Measurements from ENCODE around the gene RBM47. TPM values are rescaled to one million over a fixed set of nuclear protein-coding genes. Genes with fewer than 3 reads are reported as not detected.

RBM47 gene
- total and polyA plus RNA-seq, 2 experiments from 2014 or later, result 35.6 to 139 TPM

DNA sequence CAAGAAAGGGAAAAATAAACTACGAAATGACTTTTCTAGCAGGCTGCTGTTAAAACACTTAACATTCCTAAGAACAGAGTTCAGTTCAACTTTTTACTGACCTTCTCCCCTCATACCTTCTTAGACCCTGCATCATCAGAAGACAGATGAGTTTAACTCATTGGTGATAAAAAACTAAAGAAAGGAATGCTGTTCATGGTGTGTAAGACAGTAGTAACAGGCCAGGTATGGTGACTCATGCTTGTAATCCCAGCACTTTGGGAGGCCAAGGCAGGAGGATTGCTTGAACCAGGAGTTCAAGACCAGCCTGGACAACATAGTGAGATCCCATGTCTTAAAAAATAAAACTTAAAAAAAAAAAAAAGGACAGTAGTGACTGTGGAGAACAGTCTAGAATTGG, 16.2 kb downstream of the RBM47 start (continued):
- TF ChIP-seq, protein P1, sequence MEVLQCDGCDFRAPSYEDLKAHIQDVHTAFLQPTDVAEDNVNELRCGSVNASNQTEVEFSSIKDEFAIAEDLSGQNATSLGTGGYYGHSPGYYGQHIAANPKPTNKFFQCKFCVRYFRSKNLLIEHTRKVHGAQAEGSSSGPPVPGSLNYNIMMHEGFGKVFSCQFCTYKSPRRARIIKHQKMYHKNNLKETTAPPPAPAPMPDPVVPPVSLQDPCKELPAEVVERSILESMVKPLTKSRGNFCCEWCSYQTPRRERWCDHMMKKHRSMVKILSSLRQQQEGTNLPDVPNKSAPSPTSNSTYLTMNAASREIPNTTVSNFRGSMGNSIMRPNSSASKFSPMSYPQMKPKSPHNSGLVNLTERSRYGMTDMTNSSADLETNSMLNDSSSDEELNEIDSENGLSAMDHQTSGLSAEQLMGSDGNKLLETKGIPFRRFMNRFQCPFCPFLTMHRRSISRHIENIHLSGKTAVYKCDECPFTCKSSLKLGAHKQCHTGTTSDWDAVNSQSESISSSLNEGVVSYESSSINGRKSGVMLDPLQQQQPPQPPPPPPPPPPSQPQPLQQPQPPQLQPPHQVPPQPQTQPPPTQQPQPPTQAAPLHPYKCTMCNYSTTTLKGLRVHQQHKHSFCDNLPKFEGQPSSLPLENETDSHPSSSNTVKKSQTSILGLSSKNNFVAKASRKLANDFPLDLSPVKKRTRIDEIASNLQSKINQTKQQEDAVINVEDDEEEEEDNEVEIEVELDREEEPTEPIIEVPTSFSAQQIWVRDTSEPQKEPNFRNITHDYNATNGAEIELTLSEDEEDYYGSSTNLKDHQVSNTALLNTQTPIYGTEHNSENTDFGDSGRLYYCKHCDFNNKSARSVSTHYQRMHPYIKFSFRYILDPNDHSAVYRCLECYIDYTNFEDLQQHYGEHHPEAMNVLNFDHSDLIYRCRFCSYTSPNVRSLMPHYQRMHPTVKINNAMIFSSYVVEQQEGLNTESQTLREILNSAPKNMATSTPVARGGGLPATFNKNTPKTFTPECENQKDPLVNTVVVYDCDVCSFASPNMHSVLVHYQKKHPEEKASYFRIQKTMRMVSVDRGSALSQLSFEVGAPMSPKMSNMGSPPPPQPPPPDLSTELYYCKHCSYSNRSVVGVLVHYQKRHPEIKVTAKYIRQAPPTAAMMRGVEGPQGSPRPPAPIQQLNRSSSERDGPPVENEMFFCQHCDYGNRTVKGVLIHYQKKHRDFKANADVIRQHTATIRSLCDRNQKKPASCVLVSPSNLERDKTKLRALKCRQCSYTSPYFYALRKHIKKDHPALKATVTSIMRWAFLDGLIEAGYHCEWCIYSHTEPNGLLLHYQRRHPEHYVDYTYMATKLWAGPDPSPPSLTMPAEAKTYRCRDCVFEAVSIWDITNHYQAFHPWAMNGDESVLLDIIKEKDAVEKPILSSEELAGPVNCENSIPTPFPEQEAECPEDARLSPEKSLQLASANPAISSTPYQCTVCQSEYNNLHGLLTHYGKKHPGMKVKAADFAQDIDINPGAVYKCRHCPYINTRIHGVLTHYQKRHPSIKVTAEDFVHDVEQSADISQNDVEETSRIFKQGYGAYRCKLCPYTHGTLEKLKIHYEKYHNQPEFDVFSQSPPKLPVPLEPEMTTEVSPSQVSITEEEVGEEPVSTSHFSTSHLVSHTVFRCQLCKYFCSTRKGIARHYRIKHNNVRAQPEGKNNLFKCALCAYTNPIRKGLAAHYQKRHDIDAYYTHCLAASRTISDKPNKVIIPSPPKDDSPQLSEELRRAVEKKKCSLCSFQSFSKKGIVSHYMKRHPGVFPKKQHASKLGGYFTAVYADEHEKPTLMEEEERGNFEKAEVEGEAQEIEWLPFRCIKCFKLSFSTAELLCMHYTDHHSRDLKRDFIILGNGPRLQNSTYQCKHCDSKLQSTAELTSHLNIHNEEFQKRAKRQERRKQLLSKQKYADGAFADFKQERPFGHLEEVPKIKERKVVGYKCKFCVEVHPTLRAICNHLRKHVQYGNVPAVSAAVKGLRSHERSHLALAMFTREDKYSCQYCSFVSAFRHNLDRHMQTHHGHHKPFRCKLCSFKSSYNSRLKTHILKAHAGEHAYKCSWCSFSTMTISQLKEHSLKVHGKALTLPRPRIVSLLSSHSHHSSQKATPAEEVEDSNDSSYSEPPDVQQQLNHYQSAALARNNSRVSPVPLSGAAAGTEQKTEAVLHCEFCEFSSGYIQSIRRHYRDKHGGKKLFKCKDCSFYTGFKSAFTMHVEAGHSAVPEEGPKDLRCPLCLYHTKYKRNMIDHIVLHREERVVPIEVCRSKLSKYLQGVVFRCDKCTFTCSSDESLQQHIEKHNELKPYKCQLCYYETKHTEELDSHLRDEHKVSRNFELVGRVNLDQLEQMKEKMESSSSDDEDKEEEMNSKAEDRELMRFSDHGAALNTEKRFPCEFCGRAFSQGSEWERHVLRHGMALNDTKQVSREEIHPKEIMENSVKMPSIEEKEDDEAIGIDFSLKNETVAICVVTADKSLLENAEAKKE (CRISPR knock-in tag; IDR thresholded peaks at IDR 0.05), result no peak
- no peak for TF ChIP-seq POLR2AphosphoS5 (IDR thresholded peaks at IDR 0.05; ENCODE audit: low read depth)
- TF ChIP-seq, protein P2, sequence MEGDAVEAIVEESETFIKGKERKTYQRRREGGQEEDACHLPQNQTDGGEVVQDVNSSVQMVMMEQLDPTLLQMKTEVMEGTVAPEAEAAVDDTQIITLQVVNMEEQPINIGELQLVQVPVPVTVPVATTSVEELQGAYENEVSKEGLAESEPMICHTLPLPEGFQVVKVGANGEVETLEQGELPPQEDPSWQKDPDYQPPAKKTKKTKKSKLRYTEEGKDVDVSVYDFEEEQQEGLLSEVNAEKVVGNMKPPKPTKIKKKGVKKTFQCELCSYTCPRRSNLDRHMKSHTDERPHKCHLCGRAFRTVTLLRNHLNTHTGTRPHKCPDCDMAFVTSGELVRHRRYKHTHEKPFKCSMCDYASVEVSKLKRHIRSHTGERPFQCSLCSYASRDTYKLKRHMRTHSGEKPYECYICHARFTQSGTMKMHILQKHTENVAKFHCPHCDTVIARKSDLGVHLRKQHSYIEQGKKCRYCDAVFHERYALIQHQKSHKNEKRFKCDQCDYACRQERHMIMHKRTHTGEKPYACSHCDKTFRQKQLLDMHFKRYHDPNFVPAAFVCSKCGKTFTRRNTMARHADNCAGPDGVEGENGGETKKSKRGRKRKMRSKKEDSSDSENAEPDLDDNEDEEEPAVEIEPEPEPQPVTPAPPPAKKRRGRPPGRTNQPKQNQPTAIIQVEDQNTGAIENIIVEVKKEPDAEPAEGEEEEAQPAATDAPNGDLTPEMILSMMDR (conservative IDR thresholded peaks at IDR 0.05; ENCODE audit: low read depth in 2 of 2), result no peak

DNA sequence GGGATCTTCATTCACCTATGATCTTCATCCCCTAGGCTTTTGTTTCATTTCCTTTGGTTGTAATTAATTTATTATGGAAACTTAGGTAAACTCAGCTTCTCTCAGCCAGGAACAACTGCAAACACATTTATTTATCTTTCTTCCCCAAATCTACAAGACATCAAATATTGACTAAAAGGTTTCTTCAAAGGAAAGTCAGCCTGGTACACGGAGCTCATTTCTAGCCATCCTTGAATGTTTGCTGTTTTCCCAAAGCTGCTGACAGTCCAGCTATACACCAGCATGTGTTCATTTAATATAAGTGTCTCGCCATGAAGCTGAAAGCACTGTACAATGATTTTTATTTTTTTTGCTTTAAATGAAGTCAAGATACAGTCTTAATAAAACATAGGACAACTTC, 16.8 kb downstream of the RBM47 start:
- peaks cover 35% of the 10 kb centered on the region for H3K4me1 ChIP-seq (ENCODE audit: insufficient read depth)
- no peak overlapping the region for H3K4me3 ChIP-seq
- Mint-ChIP-seq H3K27ac (no peak overlapping the region), H3K36me3 (ENCODE audit: low read depth) (peaks cover 27% of the 10 kb centered on the region; the same call in 2 of the 3 replicates), H3K9me3 (no peaks in the 10 kb centered on the region), H3K4me1 (peaks cover 38% of the 10 kb centered on the region), H3K4me3 (no peak overlapping the region), H3K27me3 (ENCODE audit: insufficient read depth, low read depth, poor library complexity) (no peaks in the 10 kb centered on the region)
- no peaks in the 10 kb centered on the region for H3K27me3 ChIP-seq (ENCODE audit: insufficient read depth)
- ATAC-seq, result no peak
- H3F3A ChIP-seq (replicated peaks; ENCODE audit: low read depth), result no peaks in the 10 kb centered on the region; the same call in 1 of the 2 replicates
- H4K20me1 ChIP-seq (replicated peaks; ENCODE audit: insufficient read depth), result peaks cover 15% of the 10 kb centered on the region
- H3K4me2 ChIP-seq, result no peak overlapping the region
- no peaks in the 10 kb centered on the region for H3K9me2 ChIP-seq (ENCODE audit: insufficient read depth)
- H3K36me3 ChIP-seq (ENCODE audit: insufficient read depth), result no peaks in the 10 kb centered on the region; the same call in none of the 2 replicates
- H2AFZ ChIP-seq, result no peak overlapping the region
- H3K27ac ChIP-seq (ENCODE audit: low read depth), result no peak overlapping the region
- peaks cover 100% of the 10 kb centered on the region for H3K79me2 ChIP-seq (replicated peaks; ENCODE audit: insufficient read depth)
- DNase-seq (ENCODE audit: low spot score), result no peak
- TF ChIP-seq ZNF114 (CRISPR knock-in tag; IDR thresholded peaks at IDR 0.05), result no peak
- TF ChIP-seq, protein P3, sequence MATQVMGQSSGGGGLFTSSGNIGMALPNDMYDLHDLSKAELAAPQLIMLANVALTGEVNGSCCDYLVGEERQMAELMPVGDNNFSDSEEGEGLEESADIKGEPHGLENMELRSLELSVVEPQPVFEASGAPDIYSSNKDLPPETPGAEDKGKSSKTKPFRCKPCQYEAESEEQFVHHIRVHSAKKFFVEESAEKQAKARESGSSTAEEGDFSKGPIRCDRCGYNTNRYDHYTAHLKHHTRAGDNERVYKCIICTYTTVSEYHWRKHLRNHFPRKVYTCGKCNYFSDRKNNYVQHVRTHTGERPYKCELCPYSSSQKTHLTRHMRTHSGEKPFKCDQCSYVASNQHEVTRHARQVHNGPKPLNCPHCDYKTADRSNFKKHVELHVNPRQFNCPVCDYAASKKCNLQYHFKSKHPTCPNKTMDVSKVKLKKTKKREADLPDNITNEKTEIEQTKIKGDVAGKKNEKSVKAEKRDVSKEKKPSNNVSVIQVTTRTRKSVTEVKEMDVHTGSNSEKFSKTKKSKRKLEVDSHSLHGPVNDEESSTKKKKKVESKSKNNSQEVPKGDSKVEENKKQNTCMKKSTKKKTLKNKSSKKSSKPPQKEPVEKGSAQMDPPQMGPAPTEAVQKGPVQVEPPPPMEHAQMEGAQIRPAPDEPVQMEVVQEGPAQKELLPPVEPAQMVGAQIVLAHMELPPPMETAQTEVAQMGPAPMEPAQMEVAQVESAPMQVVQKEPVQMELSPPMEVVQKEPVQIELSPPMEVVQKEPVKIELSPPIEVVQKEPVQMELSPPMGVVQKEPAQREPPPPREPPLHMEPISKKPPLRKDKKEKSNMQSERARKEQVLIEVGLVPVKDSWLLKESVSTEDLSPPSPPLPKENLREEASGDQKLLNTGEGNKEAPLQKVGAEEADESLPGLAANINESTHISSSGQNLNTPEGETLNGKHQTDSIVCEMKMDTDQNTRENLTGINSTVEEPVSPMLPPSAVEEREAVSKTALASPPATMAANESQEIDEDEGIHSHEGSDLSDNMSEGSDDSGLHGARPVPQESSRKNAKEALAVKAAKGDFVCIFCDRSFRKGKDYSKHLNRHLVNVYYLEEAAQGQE (IDR thresholded peaks at IDR 0.05; ENCODE audit: unreplicated experiment), result no peak
- TF ChIP-seq POLR2AphosphoS5 (IDR thresholded peaks at IDR 0.05; ENCODE audit: low read depth), result no peak

Data from GM23338 (cell line).